A673 (cell line): ENCODE results near the gene RAD9B.

Source experiments
- EZH2 ChIP-seq: fragments of 200-600 bp; sonication (generic); IDR thresholded peaks from 2 replicates; pipeline ENCODE4 v1.6.1; 2017; ENCODE audit warnings: borderline replicate concordance, low read depth, mild to moderate bottlenecking, mixed read lengths, antibody characterized with exemption, low read length; ENCODE audit not compliant: poor library complexity, severe bottlenecking
- TF ChIP-seq, protein P1 (sequence below): fragments of 300-800, 200-600 bp; sonication (generic); conservative IDR thresholded peaks from 2 replicates; pipeline ENCODE4 v1.5.1; 2017; ENCODE audit warnings: low read depth, mild to moderate bottlenecking, antibody characterized with exemption, low read length, moderate library complexity, mixed read lengths

DNA sequence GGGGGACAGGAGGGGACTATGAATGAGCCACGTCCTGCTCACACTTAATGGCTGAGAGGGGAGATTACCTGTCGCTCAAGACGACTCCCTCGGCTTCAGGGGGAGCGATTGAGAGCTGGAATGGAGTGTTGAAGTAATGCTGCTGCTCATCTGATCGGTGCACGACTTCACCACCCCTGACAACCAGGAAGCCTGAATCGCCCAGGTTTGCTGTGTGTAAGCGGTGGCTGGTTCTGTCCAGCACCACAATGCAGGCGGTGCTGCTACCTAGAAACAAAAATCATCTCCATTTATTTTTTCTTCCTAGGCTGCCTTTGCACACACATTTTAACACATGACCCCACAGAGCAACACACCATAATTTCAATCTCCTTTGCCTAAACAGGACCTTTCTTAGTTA lies 43.7 kb downstream of the RAD9B start:
- TF ChIP-seq, protein P1, sequence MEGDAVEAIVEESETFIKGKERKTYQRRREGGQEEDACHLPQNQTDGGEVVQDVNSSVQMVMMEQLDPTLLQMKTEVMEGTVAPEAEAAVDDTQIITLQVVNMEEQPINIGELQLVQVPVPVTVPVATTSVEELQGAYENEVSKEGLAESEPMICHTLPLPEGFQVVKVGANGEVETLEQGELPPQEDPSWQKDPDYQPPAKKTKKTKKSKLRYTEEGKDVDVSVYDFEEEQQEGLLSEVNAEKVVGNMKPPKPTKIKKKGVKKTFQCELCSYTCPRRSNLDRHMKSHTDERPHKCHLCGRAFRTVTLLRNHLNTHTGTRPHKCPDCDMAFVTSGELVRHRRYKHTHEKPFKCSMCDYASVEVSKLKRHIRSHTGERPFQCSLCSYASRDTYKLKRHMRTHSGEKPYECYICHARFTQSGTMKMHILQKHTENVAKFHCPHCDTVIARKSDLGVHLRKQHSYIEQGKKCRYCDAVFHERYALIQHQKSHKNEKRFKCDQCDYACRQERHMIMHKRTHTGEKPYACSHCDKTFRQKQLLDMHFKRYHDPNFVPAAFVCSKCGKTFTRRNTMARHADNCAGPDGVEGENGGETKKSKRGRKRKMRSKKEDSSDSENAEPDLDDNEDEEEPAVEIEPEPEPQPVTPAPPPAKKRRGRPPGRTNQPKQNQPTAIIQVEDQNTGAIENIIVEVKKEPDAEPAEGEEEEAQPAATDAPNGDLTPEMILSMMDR = no peak
- TF ChIP-seq EZH2 = no peak
